ENCODE data around the gene ADCK2.
"Not testable (repeated sequence)": the region's sequence is repeated elsewhere in the genome, so short reads cannot be mapped to it uniquely, and the experiment has no call there.

DNA sequence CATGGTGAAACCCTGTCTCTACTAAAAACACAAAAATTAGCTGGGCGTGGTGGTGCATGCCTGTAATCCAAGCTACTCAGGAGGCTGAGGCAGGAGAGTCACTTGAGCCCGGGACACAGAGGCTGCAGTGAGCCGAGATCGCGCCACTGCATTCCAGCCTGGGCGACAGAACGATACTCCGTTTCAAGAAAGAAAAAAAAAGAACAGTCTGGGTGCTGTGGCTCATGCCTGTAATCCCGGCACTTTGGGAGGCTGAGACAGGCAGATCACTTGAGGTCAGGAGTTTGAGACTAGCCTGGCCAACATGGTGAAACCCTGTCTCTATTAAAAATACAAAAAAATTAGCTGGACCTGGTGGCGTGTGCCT lies 47.6 kb upstream of the ADCK2 start:
- TF ChIP-seq, protein P1, sequence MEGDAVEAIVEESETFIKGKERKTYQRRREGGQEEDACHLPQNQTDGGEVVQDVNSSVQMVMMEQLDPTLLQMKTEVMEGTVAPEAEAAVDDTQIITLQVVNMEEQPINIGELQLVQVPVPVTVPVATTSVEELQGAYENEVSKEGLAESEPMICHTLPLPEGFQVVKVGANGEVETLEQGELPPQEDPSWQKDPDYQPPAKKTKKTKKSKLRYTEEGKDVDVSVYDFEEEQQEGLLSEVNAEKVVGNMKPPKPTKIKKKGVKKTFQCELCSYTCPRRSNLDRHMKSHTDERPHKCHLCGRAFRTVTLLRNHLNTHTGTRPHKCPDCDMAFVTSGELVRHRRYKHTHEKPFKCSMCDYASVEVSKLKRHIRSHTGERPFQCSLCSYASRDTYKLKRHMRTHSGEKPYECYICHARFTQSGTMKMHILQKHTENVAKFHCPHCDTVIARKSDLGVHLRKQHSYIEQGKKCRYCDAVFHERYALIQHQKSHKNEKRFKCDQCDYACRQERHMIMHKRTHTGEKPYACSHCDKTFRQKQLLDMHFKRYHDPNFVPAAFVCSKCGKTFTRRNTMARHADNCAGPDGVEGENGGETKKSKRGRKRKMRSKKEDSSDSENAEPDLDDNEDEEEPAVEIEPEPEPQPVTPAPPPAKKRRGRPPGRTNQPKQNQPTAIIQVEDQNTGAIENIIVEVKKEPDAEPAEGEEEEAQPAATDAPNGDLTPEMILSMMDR (IDR thresholded peaks at IDR 0.05; ENCODE audit: low read depth, low read length, missing input control) = not testable (repeated sequence)
- not testable (repeated sequence) for TF ChIP-seq GABPA (IDR thresholded peaks at IDR 0.05 in 1 of 2, conservative IDR thresholded peaks at IDR 0.05 in 1 of 2); SP1 (IDR thresholded peaks at IDR 0.05); YY1 (IDR thresholded peaks at IDR 0.05)
- TF ChIP-seq, protein P2, sequence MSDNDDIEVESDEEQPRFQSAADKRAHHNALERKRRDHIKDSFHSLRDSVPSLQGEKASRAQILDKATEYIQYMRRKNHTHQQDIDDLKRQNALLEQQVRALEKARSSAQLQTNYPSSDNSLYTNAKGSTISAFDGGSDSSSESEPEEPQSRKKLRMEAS (IDR thresholded peaks at IDR 0.05) = not testable (repeated sequence)
- TF ChIP-seq, protein P3, sequence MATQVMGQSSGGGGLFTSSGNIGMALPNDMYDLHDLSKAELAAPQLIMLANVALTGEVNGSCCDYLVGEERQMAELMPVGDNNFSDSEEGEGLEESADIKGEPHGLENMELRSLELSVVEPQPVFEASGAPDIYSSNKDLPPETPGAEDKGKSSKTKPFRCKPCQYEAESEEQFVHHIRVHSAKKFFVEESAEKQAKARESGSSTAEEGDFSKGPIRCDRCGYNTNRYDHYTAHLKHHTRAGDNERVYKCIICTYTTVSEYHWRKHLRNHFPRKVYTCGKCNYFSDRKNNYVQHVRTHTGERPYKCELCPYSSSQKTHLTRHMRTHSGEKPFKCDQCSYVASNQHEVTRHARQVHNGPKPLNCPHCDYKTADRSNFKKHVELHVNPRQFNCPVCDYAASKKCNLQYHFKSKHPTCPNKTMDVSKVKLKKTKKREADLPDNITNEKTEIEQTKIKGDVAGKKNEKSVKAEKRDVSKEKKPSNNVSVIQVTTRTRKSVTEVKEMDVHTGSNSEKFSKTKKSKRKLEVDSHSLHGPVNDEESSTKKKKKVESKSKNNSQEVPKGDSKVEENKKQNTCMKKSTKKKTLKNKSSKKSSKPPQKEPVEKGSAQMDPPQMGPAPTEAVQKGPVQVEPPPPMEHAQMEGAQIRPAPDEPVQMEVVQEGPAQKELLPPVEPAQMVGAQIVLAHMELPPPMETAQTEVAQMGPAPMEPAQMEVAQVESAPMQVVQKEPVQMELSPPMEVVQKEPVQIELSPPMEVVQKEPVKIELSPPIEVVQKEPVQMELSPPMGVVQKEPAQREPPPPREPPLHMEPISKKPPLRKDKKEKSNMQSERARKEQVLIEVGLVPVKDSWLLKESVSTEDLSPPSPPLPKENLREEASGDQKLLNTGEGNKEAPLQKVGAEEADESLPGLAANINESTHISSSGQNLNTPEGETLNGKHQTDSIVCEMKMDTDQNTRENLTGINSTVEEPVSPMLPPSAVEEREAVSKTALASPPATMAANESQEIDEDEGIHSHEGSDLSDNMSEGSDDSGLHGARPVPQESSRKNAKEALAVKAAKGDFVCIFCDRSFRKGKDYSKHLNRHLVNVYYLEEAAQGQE (IDR thresholded peaks at IDR 0.05) = not testable (repeated sequence)

Data from liver (tissue), 3 donors.